GM12892 (cell line): ENCODE measurements around the gene COG5.

Experiments
- POLR2A ChIP-seq: IDR thresholded peaks from 2 replicates; pipeline ENCODE4 v1.6.1; 2011; ENCODE audit warnings: low read depth, low read length, control low read depth
- POLR2AphosphoS5 ChIP-seq: IDR thresholded peaks from 2 replicates; pipeline ENCODE4 v1.6.1; 2011; ENCODE audit warnings: low read depth, low read length, control low read depth
- TAF1 ChIP-seq: IDR thresholded peaks from 2 replicates; pipeline ENCODE4 v1.6.1; 2011; ENCODE audit warnings: low read depth, mild to moderate bottlenecking, control low read depth, low read length, borderline replicate concordance

- TF ChIP-seq POLR2A (no peak), TAF1 (no peak), POLR2AphosphoS5 (no peak)
These were observed 235.6 kb downstream of the COG5 start for GRCh38 chr7:107327986-107328569.
